GM03348 (cell line): ENCODE measurements around the gene ACKR1.

Source experiments
- DNase-seq: peaks from one replicate; pipeline ENCODE4 v3.0.0; 2012; ENCODE audit warnings: low spot score

ACKR1 gene

GRCh38 chr1:159187647-159188374, 16.9 kb upstream of the ACKR1 start:
- DNase-seq: no peak

- DNase-seq: peak; percentile 77
Measured at GRCh38 chr1:159188375-159188788, 16.3 kb upstream of the ACKR1 start.

DNA sequence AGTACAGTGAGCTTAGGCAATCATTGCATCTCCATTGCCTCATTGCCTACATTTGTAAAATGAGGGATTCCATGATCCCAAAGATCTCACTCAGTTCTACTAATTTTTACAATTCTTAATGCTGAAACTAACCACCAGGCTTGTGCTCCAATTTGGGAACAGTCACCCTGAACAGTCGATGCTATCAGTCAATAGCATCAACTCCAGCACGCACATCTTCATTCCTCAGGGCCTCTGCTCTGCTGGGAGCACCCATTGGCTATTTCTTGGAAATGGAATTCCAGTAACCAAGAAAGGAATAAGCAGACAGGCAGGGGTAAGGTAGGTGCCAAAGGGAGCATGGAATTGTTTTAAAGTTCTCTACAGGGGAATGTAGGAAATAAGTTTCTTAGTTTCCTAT, 14.2 kb upstream of the ACKR1 start:
- no peak for DNase-seq

DNA sequence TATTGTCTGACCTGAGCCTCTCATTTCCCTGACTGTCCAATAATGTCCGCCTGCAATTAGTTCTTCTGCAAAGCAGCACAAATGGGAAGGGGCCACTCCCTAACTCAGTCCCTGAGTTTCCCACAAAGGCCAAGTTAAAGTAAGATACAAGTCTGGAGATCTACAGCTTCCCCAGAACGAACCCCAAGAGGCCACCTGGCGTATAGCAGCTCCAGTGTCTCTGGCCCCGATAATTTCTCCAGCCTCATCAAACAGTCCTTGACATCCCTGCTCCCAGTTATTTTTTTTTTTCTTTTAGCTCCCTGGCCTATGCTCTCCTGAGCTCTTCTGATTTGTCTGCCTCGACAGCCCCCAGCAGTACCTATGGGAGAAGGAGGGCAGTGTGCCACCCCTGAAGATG, 8.1 kb upstream of the ACKR1 start:
- no peak for DNase-seq

- DNase-seq: peak; percentile 84
Measured at GRCh38 chr1:159197561-159198557, 6.8 kb upstream of the ACKR1 start.

GRCh38 chr1:159199901-159200300, 4.8 kb upstream of the ACKR1 start:
- no peak for DNase-seq

DNA sequence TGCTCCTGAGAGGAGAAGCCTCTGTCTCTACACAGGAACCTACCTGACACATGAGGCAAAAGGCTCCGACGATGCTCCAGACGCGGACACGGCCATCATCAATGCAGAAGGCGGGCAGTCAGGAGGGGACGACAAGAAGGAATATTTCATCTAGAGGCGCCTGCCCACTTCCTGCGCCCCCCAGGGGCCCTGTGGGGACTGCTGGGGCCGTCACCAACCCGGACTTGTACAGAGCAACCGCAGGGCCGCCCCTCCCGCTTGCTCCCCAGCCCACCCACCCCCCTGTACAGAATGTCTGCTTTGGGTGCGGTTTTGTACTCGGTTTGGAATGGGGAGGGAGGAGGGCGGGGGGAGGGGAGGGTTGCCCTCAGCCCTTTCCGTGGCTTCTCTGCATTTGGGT, 3.9 kb upstream of the ACKR1 start:
- DNase-seq: no peak

DNA sequence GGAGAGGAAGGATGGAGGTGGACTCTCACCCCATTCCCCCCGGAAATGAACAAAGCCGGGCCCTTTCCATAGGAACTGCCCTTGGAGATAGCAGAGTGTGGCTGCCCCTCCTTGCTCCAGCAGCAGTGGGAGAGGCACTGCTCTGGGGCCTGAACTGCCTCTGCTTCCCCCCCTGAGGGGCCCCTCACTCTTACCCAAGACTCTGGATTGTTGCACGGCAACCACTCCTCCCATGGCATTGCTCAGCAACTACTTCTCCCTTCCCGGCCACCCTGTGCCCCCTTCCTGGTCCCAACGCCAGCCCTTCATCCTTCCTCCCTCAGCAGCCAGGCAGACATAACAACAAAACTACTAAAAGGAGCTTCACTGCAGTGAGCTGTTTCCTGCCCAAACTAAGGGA, 3.0 kb upstream of the ACKR1 start:
- DNase-seq: no peak

DNA sequence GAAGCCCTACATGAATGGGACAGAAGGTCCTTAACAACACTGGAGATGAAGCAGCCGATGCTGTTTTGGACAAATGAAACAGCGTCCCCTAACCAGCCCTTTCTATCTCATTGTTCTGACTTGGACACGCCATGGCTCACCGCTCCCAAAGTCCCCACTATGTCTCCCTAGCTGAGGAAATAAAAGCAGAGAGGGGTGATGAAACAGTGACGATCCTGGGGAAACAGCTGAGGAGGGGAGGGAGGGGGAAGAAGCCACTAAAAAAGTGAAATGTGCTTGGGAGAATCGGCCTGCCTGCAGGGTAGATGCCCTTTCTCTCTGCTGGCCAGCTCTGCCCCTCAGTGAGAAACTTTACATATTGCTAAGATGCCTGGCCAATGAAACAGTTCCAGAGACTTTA, 1.1 kb upstream of the ACKR1 start:
- no peak for DNase-seq

- DNase-seq: no peak
Measured at GRCh38 chr1:159205225-159205624, 550 bp downstream of the ACKR1 start.

- DNase-seq: no peak
Measured at GRCh38 chr1:159206110-159206509, 1.4 kb downstream of the ACKR1 start.

- no peak for DNase-seq
Measured at GRCh38 chr1:159207080-159207479, 2.4 kb downstream of the ACKR1 start.

DNA sequence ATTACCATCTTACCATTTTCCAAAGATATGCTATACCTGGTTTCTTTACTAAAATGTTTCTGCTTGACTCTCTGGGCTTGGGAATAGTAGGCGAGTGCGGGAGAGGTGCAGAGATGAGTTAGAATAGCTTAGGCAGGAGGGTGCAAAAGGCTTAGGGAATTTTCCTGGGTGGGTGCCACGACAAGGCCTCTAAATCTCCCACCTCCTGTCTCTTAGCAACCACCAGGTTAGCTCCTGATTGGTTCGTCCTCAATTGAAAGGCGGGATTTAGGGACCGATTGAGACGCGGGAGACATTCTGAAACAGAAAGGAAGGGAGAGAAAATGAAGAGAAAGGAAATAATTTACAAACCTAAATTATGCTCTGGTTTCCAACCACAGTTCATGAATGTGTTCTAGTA, 3.1 kb downstream of the ACKR1 start:
- no peak for DNase-seq

DNA sequence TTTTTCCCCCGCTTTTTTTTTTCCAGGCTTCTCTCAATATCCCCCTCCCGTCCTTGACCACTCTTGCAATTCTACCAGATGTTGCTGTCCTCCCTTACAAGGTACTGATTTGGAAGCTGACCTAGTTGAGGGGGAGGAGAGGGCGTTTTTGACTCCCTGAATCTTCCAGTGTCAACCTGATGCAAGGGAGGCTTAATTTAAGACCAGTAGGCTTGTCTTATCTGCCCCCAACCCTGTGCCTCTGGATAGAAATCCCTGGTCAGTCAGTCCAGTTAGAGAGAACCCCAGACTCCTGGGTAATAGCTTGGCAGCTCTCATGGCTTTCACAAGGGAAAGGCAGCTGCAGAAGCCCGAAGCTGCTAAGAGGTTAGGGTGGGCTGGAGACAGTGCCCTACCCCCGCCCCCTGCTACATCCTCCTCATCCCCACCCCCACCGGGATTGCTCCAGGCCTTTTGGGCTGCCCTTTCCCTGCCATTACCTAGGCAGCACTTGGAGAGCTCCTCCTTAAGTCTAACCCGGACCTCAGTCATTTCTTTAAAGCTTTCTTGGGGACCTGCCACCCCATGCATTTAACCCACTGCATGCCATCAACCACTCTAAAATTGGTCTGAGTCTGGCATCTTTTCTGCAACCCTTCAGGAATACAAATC, 3.6 kb downstream of the ACKR1 start:
- no peak for DNase-seq

GRCh38 chr1:159209061-159209460, 4.4 kb downstream of the ACKR1 start:
- no peak for DNase-seq

- peak; percentile 30 for DNase-seq
Measured at GRCh38 chr1:159211331-159212136, 6.9 kb downstream of the ACKR1 start.

DNA sequence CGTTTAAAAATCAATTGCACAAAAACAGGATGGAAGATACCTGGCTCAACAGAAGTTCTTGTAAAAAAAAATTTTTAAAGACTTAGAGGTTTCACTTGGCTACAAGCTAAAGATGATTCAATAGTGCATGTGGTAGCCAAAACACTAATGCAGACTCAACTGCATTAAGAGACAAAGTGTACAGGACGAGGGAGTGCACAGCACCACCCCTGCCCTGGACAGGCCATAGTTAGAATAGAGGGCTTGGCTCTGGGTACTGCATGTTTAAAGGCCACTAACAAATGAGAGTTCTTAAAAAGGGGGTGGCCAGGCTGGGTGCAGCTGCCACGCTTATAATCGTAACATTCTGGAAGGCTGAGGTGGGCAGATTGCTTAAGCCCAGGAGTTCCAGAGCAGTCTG, 7.9 kb downstream of the ACKR1 start:
- no peak for DNase-seq

DNA sequence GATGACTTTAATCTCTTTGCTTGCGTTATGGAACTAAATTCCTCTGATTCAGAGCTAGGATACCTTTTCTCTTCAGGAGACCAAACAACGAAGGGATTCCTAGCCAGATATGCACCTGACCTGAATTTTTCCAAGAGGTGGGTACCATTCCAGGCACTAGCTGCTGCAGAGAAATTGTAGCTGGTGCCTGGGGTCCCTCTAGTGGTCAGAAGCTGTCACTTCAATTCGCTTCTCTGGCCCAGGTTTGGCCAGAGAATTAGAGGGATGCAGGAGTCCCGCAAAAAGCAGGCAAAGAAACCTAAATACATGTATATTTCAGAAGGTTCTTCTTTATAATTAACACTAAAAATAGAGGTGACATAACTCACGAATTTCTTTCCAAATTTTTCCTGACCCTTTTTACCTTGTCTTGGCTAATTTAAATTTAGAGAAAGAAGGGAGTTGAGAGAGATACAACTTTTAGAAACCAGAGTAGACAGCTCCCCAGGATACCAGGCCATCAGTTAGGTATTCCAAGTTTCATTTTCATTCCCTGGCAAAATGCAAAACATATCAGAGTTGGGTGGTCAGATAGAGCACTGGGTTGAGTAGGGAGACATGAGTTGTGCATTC, 9.6 kb downstream of the ACKR1 start:
- DNase-seq: peak; percentile 72

- no peak for DNase-seq
Measured at GRCh38 chr1:159218649-159219636, 14.3 kb downstream of the ACKR1 start.
